Measurements from ENCODE around the gene TEPSIN. TPM values are rescaled to one million over a fixed set of nuclear protein-coding genes. Genes with fewer than 3 reads are reported as not detected.

TEPSIN gene
- total and polyA plus RNA-seq, 2 of the 8 experiments (the other 6 are each of a cell fraction or from before 2014, with no cell fraction given), result 22.9 to 28.0 TPM

DNA sequence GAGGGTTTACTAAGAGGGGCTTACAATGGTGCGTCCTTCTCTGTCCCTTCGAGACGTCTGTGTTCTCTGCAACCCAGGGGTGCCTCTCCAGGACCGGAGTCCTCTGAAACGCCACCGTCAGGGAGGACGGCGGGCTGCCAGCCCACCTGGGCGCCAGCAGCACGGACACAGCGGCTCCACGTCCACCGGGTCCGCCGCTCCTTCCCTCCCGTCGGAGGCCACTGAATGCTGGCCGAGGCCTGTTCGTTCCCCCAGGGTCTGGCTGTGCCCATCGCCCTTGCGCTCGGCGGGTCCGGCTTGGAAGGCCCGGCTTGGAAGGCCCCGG is 403 bp downstream of the TEPSIN start:
- Histone ChIP-seq H2BK20ac (ENCODE audit: low read length) (no peak overlapping the region), H3K23ac (ENCODE audit: insufficient read length) (no peak overlapping the region), H2BK12ac (ENCODE audit: low read depth, low read length) (no peak overlapping the region), H3K56ac (replicated peaks; ENCODE audit: insufficient read length, low read depth, low read length) (no peak overlapping the region), H2BK5ac (ENCODE audit: low read depth, low read length) (no peak overlapping the region), H3K4ac (replicated peaks; ENCODE audit: insufficient read length, low read depth, low read length) (no peak overlapping the region), H3K27me3 (replicated peaks in 1 of 4; ENCODE audit: control insufficient read depth in 3 of 4, extremely low read depth in 1 of 4, insufficient read depth in 3 of 4, low read length in 3 of 4) (no peaks in the 10 kb centered on the region), H3K9ac (replicated peaks in 1 of 4; ENCODE audit: extremely low read depth in 1 of 4, low read depth in 3 of 4, low read length in 3 of 4) (peak overlapping the region; percentile 45 to 81 (median 56)), H2BK15ac (ENCODE audit: low read length) (no peak overlapping the region), H2AK5ac (ENCODE audit: low read depth, low read length) (no peak overlapping the region), H4K5ac (ENCODE audit: insufficient read length, low read depth, low read length) (no peak overlapping the region), H3K4me1 (replicated peaks in 1 of 4; ENCODE audit: control insufficient read depth in 3 of 4, insufficient read depth in 4 of 4, low read length in 3 of 4) (peaks cover 0 to 12% (median 9%) of the 10 kb centered on the region in 4 experiments; a peak in 5 of 7 replicates), H3K4me2 (ENCODE audit: insufficient read depth in 1 of 2, low read depth in 2 of 2, low read length in 2 of 2) (peak overlapping the region; percentile 76 to 93), H4K8ac (ENCODE audit: extremely low read depth, insufficient read depth, low read length) (peak overlapping the region; percentile 77), H3K79me2 (ENCODE audit: control insufficient read depth in 1 of 2, insufficient read depth in 2 of 2, low read length in 2 of 2) (peaks cover 0 to 23% of the 10 kb centered on the region in 2 experiments; a peak in 2 of 4 replicates), H3K14ac (ENCODE audit: insufficient read length) (no peak overlapping the region), H4K91ac (replicated peaks; ENCODE audit: insufficient read length, low read length) (no peak overlapping the region), H2AFZ (ENCODE audit: low read length) (no peak overlapping the region), H4K20me1 (replicated peaks in 1 of 2; ENCODE audit: control insufficient read depth in 1 of 2, insufficient read depth in 2 of 2, low read length in 2 of 2) (peaks cover 14 to 24% of the 10 kb centered on the region in 2 experiments), H3K9me3 (ENCODE audit: insufficient read depth in 2 of 2, low read depth in 1 of 2, low read length in 1 of 2) (no peaks in the 10 kb centered on the region), H3K23me2 (ENCODE audit: low read depth, low read length) (peaks cover 8% of the 10 kb centered on the region; the same call in 1 of the 2 replicates), H3K36me3 (ENCODE audit: control insufficient read depth in 2 of 4, insufficient read depth in 4 of 4, low read length in 3 of 4) (no peaks in the 10 kb centered on the region; a peak in 1 of 8 replicates), H3K4me3 (ENCODE audit: extremely low read depth in 1 of 4, insufficient read depth in 2 of 4, low read depth in 3 of 4, low read length in 4 of 4) (peak overlapping the region; percentile 71 to 95 (median 82)), H3K18ac (ENCODE audit: extremely low read depth, low read length) (no peak overlapping the region), H2BK120ac (replicated peaks; ENCODE audit: low read depth, low read length) (no peak overlapping the region), H3K79me1 (ENCODE audit: low read depth, low read length) (peaks cover 9% of the 10 kb centered on the region), H3K27ac (ENCODE audit: low read depth, low read length) (0 out of 2 replicates have a peak overlapping the region, but pooled peaks have one; percentile 37)
- FAIRE-seq (no peak), DNase-seq (ENCODE audit: low read depth in 1 of 2, low spot score in 2 of 2) (no peak)
- POLR2A ChIA-PET (ENCODE audit: partially characterized antibody), result interaction anchor here (0.6 to 3.3 kb wide), 23 partner anchors 8 to 292 kb away, joined by 3 to 18 read pairs (median 4); partner anchors contain the start of gene CEP131
- no peak for TF ChIP-seq FOSL1 (IDR thresholded peaks at IDR 0.05; ENCODE audit: insufficient read depth, low read depth, low read length)
- TF ChIP-seq JUN (IDR thresholded peaks at IDR 0.05; ENCODE audit: low read depth, low read length), result no peak
- WGBS, 2 experiments (ENCODE audit: extremely low coverage in 1 of 2, insufficient coverage in 1 of 2, insufficient read length in 1 of 2, insufficient replicate concordance in 2 of 2, low coverage in 1 of 2, low lambda C conversion rate in 2 of 2, missing lambda C conversion rate in 1 of 2), result 2% methylated on average over 24 of the region's 26 CpGs; no CpG with 5 or more reads in 1 of the 2 experiments
- CTCF ChIA-PET (ENCODE audit: partially characterized antibody), result interaction anchor here (0.6 to 2.8 kb wide), 11 partner anchors 8 to 251 kb away, joined by 3 to 11 read pairs (median 3); no protein-coding TSS in a partner anchor

Data from H1 (cell line).